Retina (tissue), 1 donor: ENCODE data around the gene TMEM184C.
A peak's percentile ranks its signal among the peaks of the same experiment; 100 is the strongest.

Experiments used
- DNase-seq: peaks from one replicate; pipeline ENCODE4 v3.0.0-alpha.2; 2016

TMEM184C gene

DNA sequence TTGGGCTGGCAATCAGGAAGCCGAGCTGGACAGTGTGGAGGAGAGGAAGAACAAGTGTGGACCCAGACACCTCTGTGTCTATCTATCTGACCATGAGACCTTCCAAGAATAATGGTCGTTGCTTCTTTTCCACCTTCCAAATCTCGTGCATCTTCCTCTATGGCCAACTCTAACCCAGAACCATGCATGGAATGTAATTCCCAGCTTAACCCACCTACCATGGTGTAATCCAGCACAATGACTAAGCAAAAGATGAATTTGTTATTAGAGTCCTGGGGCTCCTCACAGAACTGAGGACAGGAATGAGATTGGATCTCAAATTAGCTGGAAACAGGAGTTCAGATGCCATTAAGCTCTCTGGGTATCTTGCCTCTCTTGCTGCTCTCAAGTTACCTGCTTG is 17.4 kb upstream of the TMEM184C start:
- DNase-seq = no peak

- DNase-seq = peak; percentile 7
Measured at GRCh38 chr4:147605499-147605898, 11.7 kb upstream of the TMEM184C start.

DNA sequence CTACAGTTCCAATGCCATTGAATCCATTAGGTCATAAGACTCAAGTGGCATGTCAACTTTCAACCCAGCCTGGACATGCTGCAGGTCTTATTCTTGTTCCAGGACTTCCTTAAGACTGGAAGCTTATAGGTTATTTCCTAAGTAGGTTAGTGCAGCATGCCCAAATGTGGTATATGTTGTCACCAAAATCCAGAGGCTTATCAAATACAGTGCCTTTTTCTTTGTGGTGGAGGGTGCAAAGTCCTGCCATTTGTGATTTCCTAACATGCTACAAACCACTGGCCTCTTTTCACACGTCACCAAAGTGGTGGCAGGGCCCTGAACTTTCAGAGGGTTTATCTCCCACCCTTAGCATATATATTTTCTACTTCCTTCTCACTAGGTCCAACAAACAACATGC is 9.7 kb upstream of the TMEM184C start:
- no peak for DNase-seq

- no peak for DNase-seq
Measured at GRCh38 chr4:147610686-147611085, 6.5 kb upstream of the TMEM184C start.

DNA sequence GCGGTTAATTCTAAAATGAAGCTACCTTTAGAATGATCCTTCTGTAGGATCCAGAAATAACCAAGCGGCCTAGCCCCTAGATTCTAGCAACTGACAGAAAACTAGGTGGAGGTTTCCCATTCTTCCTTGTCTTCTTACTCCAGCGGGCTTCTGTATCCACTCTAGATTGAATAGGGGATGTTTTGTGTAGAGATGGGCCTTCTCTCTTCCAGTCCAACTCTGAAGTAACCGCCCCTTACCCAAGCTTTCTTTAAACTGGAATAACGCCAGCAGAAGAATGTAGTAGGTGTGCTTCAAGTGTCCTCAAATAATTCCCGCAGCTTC is 386 bp upstream of the TMEM184C start:
- DNase-seq = no peak

DNA sequence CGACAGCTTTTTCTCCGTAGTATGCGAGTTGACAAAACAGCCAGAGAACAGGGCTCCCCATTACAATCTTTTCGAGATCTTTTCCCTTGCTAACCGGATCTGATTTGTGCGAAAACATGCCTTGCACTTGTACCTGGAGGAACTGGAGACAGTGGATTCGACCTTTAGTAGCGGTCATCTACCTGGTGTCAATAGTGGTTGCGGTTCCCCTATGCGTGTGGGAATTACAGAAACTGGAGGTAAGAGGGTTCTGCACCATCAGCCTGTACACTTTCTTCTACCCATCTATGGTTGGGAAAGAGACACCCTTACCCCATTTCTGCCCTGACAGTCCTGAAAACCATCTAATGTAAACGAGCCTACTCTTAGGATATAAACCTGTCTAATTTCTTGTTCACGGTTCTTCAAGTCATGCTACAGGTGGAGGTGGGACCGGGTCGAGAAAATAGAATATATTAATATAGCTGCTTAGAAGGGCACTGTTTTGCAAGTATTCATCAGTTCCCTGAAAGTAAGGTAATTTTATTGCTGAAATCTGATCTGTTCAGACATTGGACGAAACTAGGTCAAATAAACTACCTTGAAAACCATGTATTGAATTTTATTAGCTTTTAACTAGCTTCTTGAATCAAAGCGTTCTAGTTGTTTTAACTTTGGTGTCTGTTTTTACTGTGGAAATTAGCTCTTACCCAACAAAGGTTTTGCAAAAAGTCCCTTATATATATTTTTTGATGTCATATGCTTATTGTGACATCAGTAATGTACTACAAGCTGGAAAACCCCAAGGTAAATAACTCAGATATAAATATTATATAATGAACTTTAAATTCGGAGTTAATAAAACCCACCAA is 869 bp downstream of the TMEM184C start:
- no peak for DNase-seq

DNA sequence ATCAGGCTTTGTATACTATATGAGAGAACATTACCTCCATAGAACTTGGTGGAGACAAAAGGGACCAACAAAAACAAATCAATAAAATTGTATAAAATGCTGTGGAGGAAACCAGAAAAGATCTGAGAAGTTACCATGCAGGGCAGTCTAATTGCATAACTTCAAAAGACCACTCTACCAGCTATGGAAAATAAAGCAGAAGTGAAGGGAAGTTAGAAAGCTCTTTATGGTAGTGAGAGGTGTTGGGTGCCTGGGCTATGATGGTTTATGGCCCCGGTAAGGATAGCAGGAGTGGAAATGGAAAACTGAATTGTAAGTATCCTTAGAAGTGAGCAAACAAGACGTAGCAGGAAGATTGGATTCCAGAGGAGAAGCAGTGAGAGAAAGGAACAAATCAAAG is 3.1 kb downstream of the TMEM184C start:
- DNase-seq = no peak

DNA sequence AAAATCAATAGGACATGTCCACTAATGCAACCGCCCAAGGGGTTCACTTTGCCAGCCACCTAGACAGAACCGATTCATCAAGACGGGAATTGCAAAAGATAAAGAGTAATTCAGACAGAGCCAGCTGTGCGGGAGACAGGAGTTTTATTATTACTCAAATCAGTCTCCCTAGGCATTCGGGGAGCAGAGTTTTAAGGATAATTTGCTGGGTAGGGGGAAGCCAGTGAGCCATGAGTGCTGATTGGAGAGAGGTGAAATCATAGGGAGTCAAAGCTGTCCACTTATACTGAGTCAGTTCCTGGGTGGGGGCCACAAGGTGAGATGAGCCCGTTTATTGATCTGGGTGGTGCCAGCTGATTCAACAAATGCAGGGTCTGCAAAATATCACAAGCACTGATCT is 8.5 kb downstream of the TMEM184C start:
- no peak for DNase-seq

DNA sequence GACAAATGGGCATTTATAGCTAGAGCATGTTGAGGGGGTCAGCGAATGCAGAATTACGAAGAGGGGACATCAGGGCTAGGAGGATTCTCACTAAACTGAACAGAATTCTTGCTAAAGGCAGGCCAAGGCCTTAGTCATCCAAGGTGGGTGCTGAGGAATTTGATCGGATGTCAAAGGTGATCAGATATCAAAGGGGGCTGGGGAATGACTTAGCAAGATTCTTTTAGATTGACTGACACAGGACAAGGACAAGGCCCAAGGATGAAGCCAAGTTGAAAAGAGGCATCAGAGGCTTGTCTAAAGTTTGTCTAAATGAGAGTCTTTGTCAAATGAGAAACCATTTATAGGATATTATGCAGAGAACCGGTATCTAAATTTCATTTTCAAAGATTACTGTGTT is 9.7 kb downstream of the TMEM184C start:
- DNase-seq = no peak

- DNase-seq = no peak
Measured at GRCh38 chr4:147628415-147628814, 11.2 kb downstream of the TMEM184C start.

- no peak for DNase-seq
Measured at GRCh38 chr4:147629783-147630730, 12.9 kb downstream of the TMEM184C start.

GRCh38 chr4:147633113-147633512 is 15.9 kb downstream of the TMEM184C start:
- no peak for DNase-seq

DNA sequence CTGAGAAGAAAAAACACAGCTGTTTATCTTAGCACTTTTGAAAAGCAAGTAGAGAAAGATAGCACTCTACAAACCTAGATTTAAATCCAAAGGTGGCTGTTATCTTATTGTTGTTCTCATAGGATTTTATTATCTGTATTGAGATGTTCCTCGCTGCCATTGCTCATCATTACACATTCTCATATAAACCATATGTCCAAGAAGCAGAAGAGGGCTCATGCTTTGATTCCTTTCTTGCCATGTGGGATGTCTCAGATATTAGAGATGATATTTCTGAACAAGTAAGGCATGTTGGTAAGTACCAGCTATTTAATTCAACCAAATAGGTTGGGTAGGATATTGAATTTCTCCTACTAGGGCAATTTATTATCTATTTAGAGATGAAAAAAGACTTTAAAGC is 16.4 kb downstream of the TMEM184C start:
- no peak for DNase-seq

DNA sequence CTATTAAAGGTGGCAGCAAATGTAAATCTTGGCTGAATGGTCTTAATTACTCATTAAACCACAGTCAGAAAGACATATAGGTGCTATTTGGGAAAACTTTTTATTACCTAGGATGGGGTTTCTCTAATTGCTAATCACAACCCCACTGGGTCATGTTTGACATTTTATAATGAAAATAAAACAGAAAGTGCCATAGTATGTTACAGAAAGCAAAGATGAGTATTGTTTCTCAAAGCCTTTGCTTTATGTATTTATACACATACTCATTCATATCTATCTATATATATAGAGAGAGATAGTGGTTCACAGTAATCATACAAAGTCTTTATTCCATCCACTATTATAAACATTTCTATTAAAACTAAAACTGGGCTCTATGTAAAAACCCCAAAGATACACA is 18.2 kb downstream of the TMEM184C start:
- no peak for DNase-seq

- no peak for DNase-seq
Measured at GRCh38 chr4:147638365-147638764, 21.2 kb downstream of the TMEM184C start.

DNA sequence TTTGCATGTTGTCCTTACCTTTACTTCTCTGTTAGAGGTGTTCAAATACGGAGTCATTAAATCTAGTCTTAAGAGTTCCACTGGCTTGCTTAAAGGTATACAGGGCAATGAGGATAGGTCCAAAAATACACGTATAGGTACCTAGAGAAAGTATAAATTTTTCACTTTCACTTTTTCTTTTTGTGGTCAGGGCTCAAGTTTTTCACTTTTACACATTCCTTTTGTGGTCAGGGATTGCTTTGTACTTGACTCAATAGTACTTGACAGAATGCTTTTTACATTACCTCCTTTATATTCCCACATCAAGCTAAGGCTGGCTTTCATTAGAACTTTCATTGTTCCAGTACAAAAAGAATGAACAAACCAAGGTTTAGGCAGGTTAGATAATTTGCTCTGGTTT is 21.7 kb downstream of the TMEM184C start:
- no peak for DNase-seq

DNA sequence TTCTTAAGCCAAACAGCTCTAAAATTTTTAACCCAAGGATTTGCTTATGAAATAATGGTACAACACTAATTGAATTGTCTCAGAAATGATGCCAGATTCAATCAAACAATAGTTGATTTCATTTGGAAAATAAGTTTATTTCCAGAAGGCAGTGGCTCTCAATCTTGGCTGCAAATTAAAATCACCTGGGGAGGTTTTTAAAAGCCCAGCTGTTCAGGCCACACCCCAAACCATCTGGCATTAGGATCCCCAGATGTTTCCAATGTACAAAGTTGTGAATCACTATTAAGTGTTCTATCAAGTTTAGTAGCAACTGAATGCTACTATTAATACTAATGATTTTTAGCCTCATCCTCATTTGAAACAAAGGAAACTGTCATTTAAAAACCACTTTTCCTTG is 22.2 kb downstream of the TMEM184C start:
- no peak for DNase-seq

- no peak for DNase-seq
Measured at GRCh38 chr4:147640331-147640730, 23.1 kb downstream of the TMEM184C start.

- no peak for DNase-seq
Measured at GRCh38 chr4:147643616-147644015, 26.4 kb downstream of the TMEM184C start.

DNA sequence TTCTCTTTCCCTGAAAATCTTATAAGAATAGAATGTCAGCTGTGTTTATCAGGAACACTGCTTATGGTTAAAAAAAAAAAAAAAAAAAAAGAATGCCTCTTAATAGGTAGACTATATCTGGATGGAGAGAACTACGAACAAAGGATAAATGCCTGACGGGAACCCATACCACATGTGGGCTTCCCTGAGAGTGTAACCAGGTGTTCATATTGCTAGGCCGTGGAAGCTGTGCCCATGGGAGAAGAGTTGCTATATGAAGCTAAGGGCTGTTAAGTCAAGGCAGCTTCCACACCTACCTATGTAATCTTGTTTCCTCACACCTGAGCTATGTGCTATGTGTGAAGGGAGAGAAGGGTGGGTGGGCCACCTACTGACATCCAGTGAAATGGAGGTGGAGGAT is 27.3 kb downstream of the TMEM184C start:
- DNase-seq = no peak

DNA sequence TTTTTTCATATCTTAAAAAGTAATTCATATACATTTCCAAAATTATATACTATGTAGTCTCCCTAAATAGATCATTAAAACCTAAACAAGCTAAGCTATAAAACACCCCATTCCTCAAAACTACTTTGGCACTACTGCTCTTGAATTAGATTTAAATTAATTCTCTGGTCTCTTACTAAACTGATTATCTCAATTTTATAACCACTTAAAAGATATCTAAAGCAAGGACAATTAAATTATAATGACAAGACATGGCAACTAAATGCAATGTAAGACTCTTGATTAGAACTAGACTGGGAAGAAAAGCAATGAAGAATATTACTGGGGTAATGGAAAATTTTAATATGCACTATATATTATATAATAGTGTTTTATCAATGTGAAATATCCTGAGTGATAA is 27.9 kb downstream of the TMEM184C start:
- DNase-seq = no peak

- DNase-seq = no peak
Measured at GRCh38 chr4:147648656-147649055, 31.5 kb downstream of the TMEM184C start.

- DNase-seq = no peak
Measured at GRCh38 chr4:147651563-147651962, 34.4 kb downstream of the TMEM184C start.

DNA sequence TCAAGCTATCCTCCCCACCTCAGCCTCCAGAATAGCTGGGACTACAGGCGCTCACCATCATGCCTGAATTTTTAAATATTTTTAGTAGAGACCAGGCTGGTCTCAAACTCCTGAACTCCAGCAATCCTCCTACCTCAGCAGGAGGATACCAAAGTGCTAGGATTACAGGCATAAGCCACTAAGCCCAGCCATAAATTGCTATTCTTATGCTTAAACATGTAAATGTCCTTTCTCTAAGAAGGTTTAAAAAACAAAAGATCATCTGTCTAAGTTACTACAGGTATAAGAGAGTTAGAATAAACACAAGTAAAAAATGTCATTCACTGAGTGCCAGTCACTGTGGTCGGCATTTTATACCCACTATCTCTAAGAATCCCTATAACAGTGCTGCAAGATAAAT is 38.4 kb downstream of the TMEM184C start:
- DNase-seq = no peak
